Mucosa of descending colon (tissue), 3 donors: Measurements from ENCODE around the gene SAMD4B. TPM values are rescaled to one million over a fixed set of nuclear protein-coding genes. Genes with fewer than 3 reads are reported as not detected.

Experiments used
- ATAC-seq: fragments of 200-7000 bp; cut with Tn5 transposase; one replicate; pipeline ENCODE4 v1.9.1; 2020; ENCODE audit warnings: mild to moderate bottlenecking, moderate library complexity
- DNase-seq, 3 donors: peaks; one replicate each; pipeline ENCODE4 v3.0.0-alpha.2; 2020
- H3K36me3 ChIP-seq: fragments of 200-600 bp; one replicate; pipeline ENCODE4 v1.8.0; 2021; ENCODE audit warnings: low read depth, mild to moderate bottlenecking
- H3K4me1 ChIP-seq: fragments of 200-600 bp; one replicate; pipeline ENCODE4 v1.8.0; 2021; ENCODE audit warnings: low read depth, mild to moderate bottlenecking
- H3K4me3 ChIP-seq: fragments of 200-600 bp; one replicate; pipeline ENCODE4 v1.8.0; 2021; ENCODE audit warnings: mild to moderate bottlenecking
- H3K9me3 ChIP-seq: fragments of 200-600 bp; one replicate; pipeline ENCODE4 v1.8.0; 2021; ENCODE audit warnings: mild to moderate bottlenecking
- intact Hi-C, 2 donors: fragments of 100-400 bp; cut with DNase I in 1 of 2; cut with micrococcal nuclease in 1 of 2; formaldehyde crosslinking; loops; one replicate each; pipeline versions ENCODE4 v1.11.0 to v1.11.1; 2022; cut with DNase I, micrococcal nuclease
- total RNA-seq, 3 donors: library from RNA; stranded (reverse); fragmentation: NEBNext Ultra II Directional in 2 of 3; extraction: Animal tissue kit (Norgen Biotek cat#: 25700) in 2 of 3; gene quantifications; one replicate each; pipeline versions ENCODE4 v1.2.1 to v1.2.4, GENCODE V29; 2021 to 2023
- TF ChIP-seq, protein P1 (sequence below): fragments of 200-600 bp; IDR thresholded peaks from one replicate; pipeline ENCODE4 v1.8.0; 2022; ENCODE audit warnings: antibody characterized with exemption, mild to moderate bottlenecking
- donor health status: DM: no; HTN: no; CAD: no; lungs with moderate emphysema.
- donor health status: DM: no; HTN: no; CAD: no.
- donor health status: DM: no; HTN: yes; CAD: no.

SAMD4B gene
- total RNA-seq, 3 donors from 2014 or later = 55.1 to 91.5 (median 67.4) TPM

GRCh38 chr19:39413272-39413910 lies 71.2 kb downstream of the SAMD4B start:
- intact Hi-C loops = no loop called here
- Histone ChIP-seq H3K9me3 (no peaks in the 10 kb centered on the region), H3K4me3 (peak overlapping the region; percentile 37), H3K4me1 (peaks cover 23% of the 10 kb centered on the region), H3K36me3 (no peaks in the 10 kb centered on the region)
- TF ChIP-seq, protein P1, sequence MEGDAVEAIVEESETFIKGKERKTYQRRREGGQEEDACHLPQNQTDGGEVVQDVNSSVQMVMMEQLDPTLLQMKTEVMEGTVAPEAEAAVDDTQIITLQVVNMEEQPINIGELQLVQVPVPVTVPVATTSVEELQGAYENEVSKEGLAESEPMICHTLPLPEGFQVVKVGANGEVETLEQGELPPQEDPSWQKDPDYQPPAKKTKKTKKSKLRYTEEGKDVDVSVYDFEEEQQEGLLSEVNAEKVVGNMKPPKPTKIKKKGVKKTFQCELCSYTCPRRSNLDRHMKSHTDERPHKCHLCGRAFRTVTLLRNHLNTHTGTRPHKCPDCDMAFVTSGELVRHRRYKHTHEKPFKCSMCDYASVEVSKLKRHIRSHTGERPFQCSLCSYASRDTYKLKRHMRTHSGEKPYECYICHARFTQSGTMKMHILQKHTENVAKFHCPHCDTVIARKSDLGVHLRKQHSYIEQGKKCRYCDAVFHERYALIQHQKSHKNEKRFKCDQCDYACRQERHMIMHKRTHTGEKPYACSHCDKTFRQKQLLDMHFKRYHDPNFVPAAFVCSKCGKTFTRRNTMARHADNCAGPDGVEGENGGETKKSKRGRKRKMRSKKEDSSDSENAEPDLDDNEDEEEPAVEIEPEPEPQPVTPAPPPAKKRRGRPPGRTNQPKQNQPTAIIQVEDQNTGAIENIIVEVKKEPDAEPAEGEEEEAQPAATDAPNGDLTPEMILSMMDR = no peak
- ATAC-seq (no peak), DNase-seq (peak; percentile 47 to 82 (median 66))

DNA sequence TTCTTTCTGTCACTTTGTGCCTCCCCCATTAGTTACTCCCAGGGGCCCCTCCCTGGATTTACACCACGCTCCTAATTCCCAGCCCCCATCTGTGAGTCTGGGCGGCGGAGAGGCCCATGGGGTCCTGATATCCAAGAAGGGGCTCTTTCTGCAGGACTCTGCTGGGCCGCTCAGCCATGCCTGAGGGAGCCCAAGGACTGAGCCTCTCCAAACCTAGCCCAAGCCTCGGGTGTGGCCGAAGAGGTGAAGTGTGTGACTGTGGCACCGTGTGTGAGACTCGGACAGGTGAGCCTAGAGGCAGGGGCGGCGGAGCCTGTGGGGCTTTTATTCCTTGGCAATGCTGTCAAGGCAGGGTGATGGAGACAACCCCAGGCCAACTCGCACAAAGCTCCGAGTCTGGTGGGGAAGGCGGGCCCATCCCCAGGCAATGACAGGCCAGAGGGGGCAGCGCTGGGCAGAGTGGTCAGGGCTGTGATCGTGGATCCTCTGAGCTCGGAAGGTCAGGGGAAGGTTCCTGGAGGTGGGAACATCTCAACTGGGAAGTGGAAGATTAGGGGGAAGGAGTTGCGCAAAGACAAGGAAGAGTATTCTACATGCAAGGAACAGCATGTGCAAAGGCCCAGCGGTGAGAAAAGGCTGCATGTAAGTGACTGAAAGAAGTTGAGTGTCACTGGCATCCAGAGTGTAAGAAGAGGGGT lies 71.8 kb downstream of the SAMD4B start:
- H3K9me3 ChIP-seq = no peaks in the 10 kb centered on the region
- no peak overlapping the region for H3K4me3 ChIP-seq
- TF ChIP-seq, protein P1 = no peak
- ATAC-seq = no peak
- no peaks in the 10 kb centered on the region for H3K36me3 ChIP-seq
- peak in 1 of 3 donors; percentile 38 for DNase-seq
- intact Hi-C loops = no loop called here
- peaks cover 23% of the 10 kb centered on the region for H3K4me1 ChIP-seq

GRCh38 chr19:39415111-39416046 lies 73.2 kb downstream of the SAMD4B start:
- TF ChIP-seq, protein P1 = no peak
- intact Hi-C loops = no loop called here
- H3K36me3 ChIP-seq = no peaks in the 10 kb centered on the region
- ATAC-seq (no peak), DNase-seq (no peak)
- peaks cover 20% of the 10 kb centered on the region for H3K4me1 ChIP-seq
- H3K4me3 ChIP-seq = no peak overlapping the region
- H3K9me3 ChIP-seq = no peaks in the 10 kb centered on the region

DNA sequence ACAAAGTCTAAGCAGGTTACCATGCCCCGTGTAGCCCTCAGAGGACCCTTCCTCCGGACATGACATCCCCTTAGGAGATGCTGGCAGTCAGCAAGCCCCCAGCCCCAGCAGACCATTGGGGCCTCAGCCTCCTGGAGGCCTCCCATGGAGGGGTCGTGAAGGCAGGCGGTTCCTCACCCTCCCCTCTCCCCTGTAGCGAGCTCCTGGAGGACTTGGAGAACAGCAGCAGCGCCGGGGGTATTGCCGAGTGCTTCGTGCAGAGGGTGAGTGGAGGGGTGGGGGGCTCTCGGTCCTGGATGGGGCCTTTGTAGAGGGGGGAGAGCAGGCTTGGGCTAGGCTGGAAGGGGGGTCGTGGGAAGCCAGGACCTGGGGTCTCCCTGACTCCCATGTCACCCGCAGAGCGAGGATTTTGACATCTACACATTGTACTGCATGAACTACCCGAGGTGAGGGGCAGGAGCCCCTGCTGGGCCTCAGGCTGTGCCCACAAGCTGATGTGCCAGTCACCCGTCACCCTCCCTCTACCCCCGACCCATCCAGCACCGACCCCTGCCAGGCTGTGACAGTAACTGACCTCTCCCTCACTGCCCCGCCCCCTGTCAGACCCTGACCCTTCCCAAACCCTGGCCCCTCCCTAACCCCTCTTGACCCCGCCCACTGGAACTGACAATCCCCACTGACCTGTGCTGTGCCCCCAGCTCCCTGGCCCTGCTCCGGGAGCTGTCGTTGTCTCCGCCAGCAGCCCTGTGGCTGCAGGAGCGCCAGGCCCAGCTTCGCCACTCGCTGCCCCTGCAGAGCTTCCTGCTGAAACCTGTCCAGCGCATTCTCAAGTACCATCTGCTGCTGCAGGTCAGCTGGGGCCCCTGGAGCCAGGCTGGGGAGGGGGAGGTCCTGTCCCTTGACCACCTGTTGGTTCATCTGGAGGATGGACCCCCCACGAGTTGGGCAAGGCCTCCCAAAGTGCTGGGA lies 74.2 kb downstream of the SAMD4B start:
- Histone ChIP-seq H3K4me1 (peaks cover 10% of the 10 kb centered on the region), H3K36me3 (no peaks in the 10 kb centered on the region), H3K9me3 (no peaks in the 10 kb centered on the region), H3K4me3 (no peak overlapping the region)
- intact Hi-C loops = no loop called here
- ATAC-seq = no peak
- TF ChIP-seq, protein P1 = no peak
- no peak for DNase-seq
